ENCODE results near the gene PFKFB4. TPM values are rescaled to one million over a fixed set of nuclear protein-coding genes. Genes with fewer than 3 reads are reported as not detected.
"Not testable (repeated sequence)": the region's sequence is repeated elsewhere in the genome, so short reads cannot be mapped to it uniquely, and the experiment has no call there.

The PFKFB4 gene
- total and polyA plus RNA-seq, 9 of the 15 experiments (the other 6 are each of a cell fraction or from before 2014, with no cell fraction given): 0.92 to 56.3 (median 13.5) TPM

DNA sequence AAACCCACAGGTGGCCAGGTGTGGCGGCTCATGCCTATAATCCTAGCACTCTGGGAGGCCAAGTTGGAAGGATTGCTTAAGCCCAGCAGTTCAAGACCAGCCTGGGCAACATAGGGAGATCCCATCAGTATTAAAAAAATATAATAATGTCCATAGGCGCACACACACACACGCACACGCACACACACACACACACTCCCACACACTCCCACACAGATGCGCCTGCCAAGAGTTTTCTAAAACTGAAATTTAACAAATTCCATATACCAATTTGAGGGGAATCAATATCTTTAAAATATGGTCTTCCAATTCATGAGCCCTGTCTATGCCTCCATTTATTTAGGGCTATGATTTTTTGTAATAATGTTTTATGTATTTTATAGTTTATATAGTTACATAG is 69.7 kb downstream of the PFKFB4 start:
- Histone ChIP-seq H3K9me1 (ENCODE audit: control insufficient read depth, insufficient read depth, low read length) (no peaks in the 10 kb centered on the region), H3K4me1 (replicated peaks in 1 of 2; ENCODE audit: control insufficient read depth in 2 of 2, insufficient read depth in 2 of 2, low read length in 2 of 2) (no peaks in the 10 kb centered on the region), H3K9me3 (replicated peaks; ENCODE audit: control insufficient read depth, insufficient read depth, low read depth, low read length) (no peaks in the 10 kb centered on the region), H3K27ac (ENCODE audit: extremely low read depth, low read depth, low read length) (no peak overlapping the region), H3K36me3 (ENCODE audit: control insufficient read depth, insufficient read depth, low read length) (no peaks in the 10 kb centered on the region), H2AFZ (ENCODE audit: low read depth, low read length) (no peak overlapping the region), H3K79me2 (ENCODE audit: control insufficient read depth, insufficient read depth, low read length) (no peaks in the 10 kb centered on the region), H3K9ac (ENCODE audit: insufficient read depth in 1 of 2, low read depth in 2 of 2, low read length in 2 of 2) (no peak overlapping the region), H3K4me2 (ENCODE audit: insufficient read depth, low read length) (no peak overlapping the region), H4K20me1 (replicated peaks; ENCODE audit: control insufficient read depth, insufficient read depth, low read length) (no peaks in the 10 kb centered on the region), H3K4me3 (no peak overlapping the region), H3K27me3 (ENCODE audit: control insufficient read depth in 2 of 2, insufficient read depth in 2 of 2, low read length in 2 of 2) (no peaks in the 10 kb centered on the region)
- BruUV-seq (replicated peaks): no TSS peak
- in situ Hi-C loops (cut with MboI) (no loop called here), intact Hi-C loops (cut with micrococcal nuclease) (no loop called here)
- no peak for FAIRE-seq
- ChIA-PET POLR2A (no interaction called here), CTCF (ENCODE audit: low intra/inter-chr PET ratio) (no interaction called here)
- WGBS (ENCODE audit: insufficient coverage, low coverage, missing lambda C conversion rate): 54% methylated on average over 5 of the region's 5 CpGs
- peak; percentile 58 for TF ChIP-seq EGR1 (conservative IDR thresholded peaks at IDR 0.05)
- TF ChIP-seq, protein P1, sequence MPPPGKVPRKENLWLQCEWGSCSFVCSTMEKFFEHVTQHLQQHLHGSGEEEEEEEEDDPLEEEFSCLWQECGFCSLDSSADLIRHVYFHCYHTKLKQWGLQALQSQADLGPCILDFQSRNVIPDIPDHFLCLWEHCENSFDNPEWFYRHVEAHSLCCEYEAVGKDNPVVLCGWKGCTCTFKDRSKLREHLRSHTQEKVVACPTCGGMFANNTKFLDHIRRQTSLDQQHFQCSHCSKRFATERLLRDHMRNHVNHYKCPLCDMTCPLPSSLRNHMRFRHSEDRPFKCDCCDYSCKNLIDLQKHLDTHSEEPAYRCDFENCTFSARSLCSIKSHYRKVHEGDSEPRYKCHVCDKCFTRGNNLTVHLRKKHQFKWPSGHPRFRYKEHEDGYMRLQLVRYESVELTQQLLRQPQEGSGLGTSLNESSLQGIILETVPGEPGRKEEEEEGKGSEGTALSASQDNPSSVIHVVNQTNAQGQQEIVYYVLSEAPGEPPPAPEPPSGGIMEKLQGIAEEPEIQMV (tag; conservative IDR thresholded peaks at IDR 0.05; ENCODE audit: low read depth): no peak
- TF ChIP-seq, protein P2, sequence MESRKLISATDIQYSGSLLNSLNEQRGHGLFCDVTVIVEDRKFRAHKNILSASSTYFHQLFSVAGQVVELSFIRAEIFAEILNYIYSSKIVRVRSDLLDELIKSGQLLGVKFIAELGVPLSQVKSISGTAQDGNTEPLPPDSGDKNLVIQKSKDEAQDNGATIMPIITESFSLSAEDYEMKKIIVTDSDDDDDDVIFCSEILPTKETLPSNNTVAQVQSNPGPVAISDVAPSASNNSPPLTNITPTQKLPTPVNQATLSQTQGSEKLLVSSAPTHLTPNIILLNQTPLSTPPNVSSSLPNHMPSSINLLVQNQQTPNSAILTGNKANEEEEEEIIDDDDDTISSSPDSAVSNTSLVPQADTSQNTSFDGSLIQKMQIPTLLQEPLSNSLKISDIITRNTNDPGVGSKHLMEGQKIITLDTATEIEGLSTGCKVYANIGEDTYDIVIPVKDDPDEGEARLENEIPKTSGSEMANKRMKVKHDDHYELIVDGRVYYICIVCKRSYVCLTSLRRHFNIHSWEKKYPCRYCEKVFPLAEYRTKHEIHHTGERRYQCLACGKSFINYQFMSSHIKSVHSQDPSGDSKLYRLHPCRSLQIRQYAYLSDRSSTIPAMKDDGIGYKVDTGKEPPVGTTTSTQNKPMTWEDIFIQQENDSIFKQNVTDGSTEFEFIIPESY (CRISPR knock-in tag; IDR thresholded peaks at IDR 0.05): peak; percentile 43; the same call in 1 of the 2 replicates
- ATAC-seq: no peak
- DNase-seq (ENCODE audit: extremely low read depth in 1 of 4, low spot score in 3 of 4): no peak

DNA sequence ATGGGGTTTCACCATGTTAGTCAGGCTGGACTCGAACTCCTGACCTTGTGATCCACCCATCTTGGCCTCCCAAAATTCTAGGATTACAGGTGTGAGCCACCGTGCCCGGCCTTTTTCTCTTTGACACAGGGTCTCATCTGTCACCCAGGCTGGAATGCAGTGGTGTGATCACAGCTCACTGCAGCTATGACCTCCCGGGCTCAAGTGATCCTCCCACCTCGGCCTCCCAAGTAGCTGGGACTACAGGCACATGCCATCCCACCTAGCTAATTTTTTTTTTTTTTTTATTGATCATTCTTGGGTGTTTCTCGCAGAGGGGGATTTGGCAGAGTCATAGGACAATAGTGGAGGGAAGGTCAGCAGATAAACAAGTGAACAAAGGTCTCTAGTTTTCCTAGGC is 73.8 kb downstream of the PFKFB4 start:
- ATAC-seq; intact Hi-C loops (cut with micrococcal nuclease); H3K4me1 ChIP-seq (replicated peaks in 1 of 2; ENCODE audit: control insufficient read depth in 2 of 2, insufficient read depth in 2 of 2, low read length in 2 of 2); in situ Hi-C loops (cut with MboI); FAIRE-seq; H3K9me3 ChIP-seq (replicated peaks; ENCODE audit: control insufficient read depth, insufficient read depth, low read depth, low read length); CTCF ChIA-PET (ENCODE audit: low intra/inter-chr PET ratio); H3K36me3 ChIP-seq (ENCODE audit: control insufficient read depth, insufficient read depth, low read length); H3K27me3 ChIP-seq (ENCODE audit: control insufficient read depth in 2 of 2, insufficient read depth in 2 of 2, low read length in 2 of 2); H3K9me1 ChIP-seq (ENCODE audit: control insufficient read depth, insufficient read depth, low read length); H3K79me2 ChIP-seq (ENCODE audit: control insufficient read depth, insufficient read depth, low read length); H3K4me2 ChIP-seq (ENCODE audit: insufficient read depth, low read length); H2AFZ ChIP-seq (ENCODE audit: low read depth, low read length); DNase-seq (ENCODE audit: extremely low read depth in 1 of 4, low spot score in 3 of 4); H3K27ac ChIP-seq (ENCODE audit: extremely low read depth, low read depth, low read length); H3K9ac ChIP-seq (ENCODE audit: insufficient read depth in 1 of 2, low read depth in 2 of 2, low read length in 2 of 2); H4K20me1 ChIP-seq (replicated peaks; ENCODE audit: control insufficient read depth, insufficient read depth, low read length); BruUV-seq (replicated peaks); H3K4me3 ChIP-seq: not testable (repeated sequence)
- POLR2A ChIA-PET: interaction anchor here (0.6 to 0.9 kb wide), 3 partner anchors 11 to 638 kb away, joined by 3 read pairs; partner anchors contain the start of genes PFKFB4 and USP19
- 73% methylated on average over 4 of the region's 6 CpGs for WGBS (ENCODE audit: insufficient coverage, low coverage, missing lambda C conversion rate)

DNA sequence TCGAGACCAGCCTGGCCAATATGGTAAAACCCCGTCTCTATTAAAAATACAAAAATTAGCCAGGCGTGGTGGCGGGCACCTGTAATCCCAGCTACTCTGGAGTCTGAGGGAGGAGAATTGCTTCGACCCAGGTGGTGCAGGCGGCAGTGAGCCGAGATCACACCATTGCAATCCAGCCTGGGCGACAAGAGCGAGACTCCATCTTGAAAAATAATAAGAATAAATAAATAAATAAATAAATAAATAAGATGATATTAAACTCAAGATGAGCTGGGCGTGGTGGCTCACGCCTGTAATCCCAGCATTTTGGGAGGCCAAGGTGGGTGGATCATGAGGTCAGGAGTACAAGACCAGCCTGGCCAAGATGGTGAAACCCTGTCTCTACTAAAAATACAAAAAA is 75.7 kb downstream of the PFKFB4 start:
- CTCF ChIA-PET (ENCODE audit: low intra/inter-chr PET ratio); POLR2A ChIA-PET; BruUV-seq (replicated peaks): not testable (repeated sequence)

More for the DNA sequence above, 75.7 kb downstream of the PFKFB4 start:
- H3K36me3 ChIP-seq (ENCODE audit: control insufficient read depth, insufficient read depth, low read length); H3K4me2 ChIP-seq (ENCODE audit: insufficient read depth, low read length); FAIRE-seq; H2AFZ ChIP-seq (ENCODE audit: low read depth, low read length); H3K9ac ChIP-seq (ENCODE audit: insufficient read depth in 1 of 2, low read depth in 2 of 2, low read length in 2 of 2); H3K9me1 ChIP-seq (ENCODE audit: control insufficient read depth, insufficient read depth, low read length); H3K27me3 ChIP-seq (ENCODE audit: control insufficient read depth in 2 of 2, insufficient read depth in 2 of 2, low read length in 2 of 2); DNase-seq (ENCODE audit: extremely low read depth in 1 of 4, low spot score in 3 of 4); H3K9me3 ChIP-seq (replicated peaks; ENCODE audit: control insufficient read depth, insufficient read depth, low read depth, low read length); H3K4me3 ChIP-seq; in situ Hi-C loops (cut with MboI); intact Hi-C loops (cut with micrococcal nuclease); H3K4me1 ChIP-seq (replicated peaks in 1 of 2; ENCODE audit: control insufficient read depth in 2 of 2, insufficient read depth in 2 of 2, low read length in 2 of 2); H4K20me1 ChIP-seq (replicated peaks; ENCODE audit: control insufficient read depth, insufficient read depth, low read length); ATAC-seq; H3K79me2 ChIP-seq (ENCODE audit: control insufficient read depth, insufficient read depth, low read length); H3K27ac ChIP-seq (ENCODE audit: extremely low read depth, low read depth, low read length): not testable (repeated sequence)
- 84% methylated on average over 11 of the region's 11 CpGs for WGBS (ENCODE audit: insufficient coverage, low coverage, missing lambda C conversion rate)

Data from K562 (cell line).